Testis (tissue), 2 donors: ENCODE results near the gene FEM1C.

ENCODE experiments used
- CTCF ChIP-seq, 3 experiments: fragments of 450-650 bp in 2 of 3; fragments of 200-600 bp in 1 of 3; sonication (generic) in 1 of 3; IDR thresholded peaks; one replicate each; pipeline ENCODE4 v1.5.1; 2016 to 2019; ENCODE audit warnings: antibody characterized with exemption in 3 of 3, mild to moderate bottlenecking in 2 of 3, moderate library complexity in 1 of 3
- POLR2A ChIP-seq: fragments of 450-650 bp; IDR thresholded peaks from one replicate; pipeline ENCODE4 v1.6.1; 2017; ENCODE audit warnings: antibody characterized with exemption, mild to moderate bottlenecking, moderate library complexity

GRCh38 chr5:115542086-115542485 is 2.5 kb downstream of the FEM1C start:
- TF ChIP-seq CTCF (IDR thresholded peaks at IDR 0.05) (no peak), POLR2A (no peak)
